KOPT-K1 (cell line): Measurements from ENCODE around the gene C6orf120.
A peak's percentile ranks its signal among the peaks of the same experiment; 100 is the strongest.

ENCODE experiments used
- H3K27ac ChIP-seq: fragments of 200-600 bp; sonication (generic); 2 replicates; pipeline ENCODE4 v1.5.1; 2016; ENCODE audit warnings: antibody characterized with exemption, mild to moderate bottlenecking, low read depth, low read length; ENCODE audit not compliant: poor library complexity, severe bottlenecking
- H3K36me3 ChIP-seq: fragments of 200-600 bp; sonication (generic); 2 replicates; pipeline ENCODE4 v1.5.1; 2017; ENCODE audit warnings: antibody characterized with exemption, mild to moderate bottlenecking, low read length, moderate library complexity; ENCODE audit not compliant: insufficient read depth
- H3K9me3 ChIP-seq: fragments of 200-600 bp; sonication (generic); 2 replicates; pipeline ENCODE4 v1.5.1; 2017; ENCODE audit warnings: antibody characterized with exemption, low read length, mild to moderate bottlenecking; ENCODE audit not compliant: insufficient read depth, poor library complexity, severe bottlenecking

The C6orf120 gene

GRCh38 chr6:169701954-169702839, at the start of gene C6orf120, which contains the start of gene WDR27:
TSS of gene C6orf120 (plus strand) at chr6:169702126. CDS start at chr6:169702460, 334 bp downstream.
TSS of gene WDR27 (minus strand) at chr6:169702029. CDS start at chr6:169689005, 13,024 bp downstream.
- Histone ChIP-seq H3K9me3 (no peaks in the 10 kb centered on the region), H3K36me3 (peaks cover 49% of the 10 kb centered on the region)

GRCh38 chr6:169652896-169653295, 49.0 kb upstream of the C6orf120 start:
- peaks cover 5% of the 10 kb centered on the region; the same call in 1 of the 2 replicates for H3K36me3 ChIP-seq
- H3K9me3 ChIP-seq, result no peaks in the 10 kb centered on the region
- H3K27ac ChIP-seq, result no peak overlapping the region

More at GRCh38 chr6:169701954-169702839, at the start of gene C6orf120, which contains the start of gene WDR27:
- peak within 1 kb of the TSS; percentile 82 for H3K27ac ChIP-seq

DNA sequence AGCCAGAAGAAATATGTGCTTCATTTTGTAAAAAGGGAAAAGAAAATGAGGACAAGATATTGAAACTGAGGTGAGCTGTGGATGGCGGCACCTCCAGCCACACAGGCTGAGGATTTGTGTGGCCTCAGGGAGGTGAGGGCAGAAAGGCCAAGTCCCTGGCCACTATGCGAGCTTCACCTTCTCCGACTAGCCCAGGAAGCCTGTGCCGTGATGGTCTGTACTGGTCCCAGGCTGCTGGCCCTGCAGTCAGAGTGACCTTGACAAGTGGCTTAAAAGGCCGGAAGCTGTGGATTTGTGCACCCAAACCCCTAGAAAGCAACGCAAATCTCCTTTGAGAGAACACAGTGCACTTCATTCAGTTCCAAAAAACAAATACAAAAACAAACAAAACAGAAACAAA, 48.2 kb upstream of the C6orf120 start:
- H3K9me3 ChIP-seq, result no peaks in the 10 kb centered on the region
- no peak overlapping the region for H3K27ac ChIP-seq
- peaks cover 5% of the 10 kb centered on the region; the same call in 1 of the 2 replicates for H3K36me3 ChIP-seq

- H3K36me3 ChIP-seq, result peaks cover 13% of the 10 kb centered on the region; the same call in 1 of the 2 replicates
- H3K27ac ChIP-seq, result no peak overlapping the region
These were observed 47.1 kb upstream of the C6orf120 start for GRCh38 chr6:169654598-169655391.

GRCh38 chr6:169656546-169657283, 45.2 kb upstream of the C6orf120 start:
- H3K36me3 ChIP-seq, result peaks cover 15% of the 10 kb centered on the region; the same call in 1 of the 2 replicates
- no peak overlapping the region for H3K27ac ChIP-seq
- H3K9me3 ChIP-seq, result no peaks in the 10 kb centered on the region

More at GRCh38 chr6:169654598-169655391, 47.1 kb upstream of the C6orf120 start:
- no peaks in the 10 kb centered on the region for H3K9me3 ChIP-seq

GRCh38 chr6:169657284-169657610, 44.7 kb upstream of the C6orf120 start:
- H3K9me3 ChIP-seq, result no peaks in the 10 kb centered on the region
- peaks cover 15% of the 10 kb centered on the region; the same call in 1 of the 2 replicates for H3K36me3 ChIP-seq
- H3K27ac ChIP-seq, result no peak overlapping the region

DNA sequence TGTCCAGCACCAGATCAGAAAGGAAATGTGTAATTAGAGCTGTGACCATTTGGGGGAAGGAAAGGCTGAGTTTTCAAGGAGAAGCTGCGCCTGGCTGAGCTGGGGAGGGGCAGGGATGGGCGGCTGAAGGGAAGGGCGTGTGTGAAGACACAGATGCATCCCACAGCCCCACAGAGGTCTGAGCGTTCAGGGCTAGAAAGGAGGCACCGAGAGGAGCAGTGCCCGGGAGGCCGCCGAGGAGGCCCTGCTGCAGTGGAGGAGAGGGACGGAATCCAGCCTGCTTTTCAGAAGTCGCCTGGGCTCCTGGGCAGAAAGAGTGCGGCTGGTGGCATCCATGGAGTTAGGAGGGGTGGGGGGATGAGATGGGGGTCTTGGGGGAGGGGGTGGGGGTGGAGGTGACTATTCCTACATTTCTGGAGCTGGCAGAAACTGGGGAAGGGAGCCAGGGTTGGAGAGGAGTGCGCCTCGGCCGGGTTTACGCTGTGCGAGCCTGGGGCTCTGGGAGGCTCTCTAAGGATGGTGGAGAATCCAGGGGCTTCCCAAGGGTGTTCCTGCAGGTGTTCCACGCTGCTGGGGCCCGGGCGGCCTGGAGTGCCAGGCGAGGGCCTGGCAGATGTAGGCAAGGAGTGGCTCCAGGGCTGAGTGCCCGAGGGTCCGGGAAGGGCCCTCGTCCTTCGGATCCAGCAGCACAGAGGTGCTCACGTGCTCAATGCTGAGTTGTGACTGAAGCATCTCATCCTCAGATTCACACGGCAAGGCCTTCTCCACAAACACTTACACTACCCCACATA, 41.9 kb upstream of the C6orf120 start:
- peaks cover 25% of the 10 kb centered on the region for H3K36me3 ChIP-seq
- no peak overlapping the region for H3K27ac ChIP-seq
- H3K9me3 ChIP-seq, result no peaks in the 10 kb centered on the region

DNA sequence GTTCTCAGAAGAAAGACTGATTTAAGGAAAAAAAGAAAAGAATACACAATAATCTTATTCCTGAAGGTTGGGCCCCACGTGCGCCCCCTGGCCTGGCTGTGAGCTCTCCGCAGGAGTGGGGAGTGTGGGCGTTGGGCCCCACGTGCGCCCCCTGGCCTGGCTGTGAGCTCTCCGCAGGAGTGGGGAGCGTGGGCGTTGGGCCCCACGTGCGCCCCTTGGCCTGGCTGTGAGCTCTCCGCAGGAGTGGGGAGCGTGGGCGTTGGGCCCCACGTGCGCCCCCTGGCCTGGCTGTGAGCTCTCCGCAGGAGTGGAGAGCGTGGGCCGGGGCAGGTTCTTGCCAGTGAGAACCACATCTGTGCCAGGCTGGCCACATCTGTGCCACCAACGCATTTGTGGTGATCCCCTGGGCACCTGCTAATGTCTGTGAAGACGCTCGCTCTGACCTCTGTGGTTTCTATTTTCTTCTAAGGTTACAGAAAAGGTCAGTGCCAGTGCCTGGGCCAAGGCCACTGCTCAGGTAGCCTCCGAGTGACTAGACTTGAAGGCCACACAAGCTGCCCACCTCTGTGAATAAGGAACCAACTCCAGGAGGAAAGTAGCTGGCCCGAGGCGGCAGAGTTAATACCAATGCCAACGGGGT, 41.1 kb upstream of the C6orf120 start:
- Histone ChIP-seq H3K9me3 (no peaks in the 10 kb centered on the region), H3K27ac (no peak overlapping the region), H3K36me3 (peaks cover 29% of the 10 kb centered on the region)

DNA sequence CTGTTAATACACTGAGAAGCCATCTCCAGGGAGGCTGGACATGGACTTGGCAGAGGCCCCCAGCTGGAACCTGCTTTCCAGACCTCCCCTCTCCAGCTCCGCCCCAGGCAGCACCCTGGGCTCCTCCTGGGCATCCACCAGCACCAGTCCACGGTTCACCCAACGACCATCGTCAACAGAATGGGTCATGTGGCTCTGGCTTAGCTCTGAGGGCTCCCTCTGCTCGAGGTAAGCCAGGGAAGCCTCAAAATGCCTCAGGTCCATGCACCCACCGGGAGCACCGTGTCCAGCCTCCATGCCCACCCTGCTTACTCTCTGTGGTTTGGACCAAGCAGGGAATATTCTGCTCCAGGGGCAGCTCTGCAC, 40.6 kb upstream of the C6orf120 start:
- Histone ChIP-seq H3K36me3 (peaks cover 33% of the 10 kb centered on the region), H3K9me3 (no peaks in the 10 kb centered on the region), H3K27ac (no peak overlapping the region)

GRCh38 chr6:169663468-169663867, 38.5 kb upstream of the C6orf120 start:
- H3K36me3 ChIP-seq, result peaks cover 53% of the 10 kb centered on the region

DNA sequence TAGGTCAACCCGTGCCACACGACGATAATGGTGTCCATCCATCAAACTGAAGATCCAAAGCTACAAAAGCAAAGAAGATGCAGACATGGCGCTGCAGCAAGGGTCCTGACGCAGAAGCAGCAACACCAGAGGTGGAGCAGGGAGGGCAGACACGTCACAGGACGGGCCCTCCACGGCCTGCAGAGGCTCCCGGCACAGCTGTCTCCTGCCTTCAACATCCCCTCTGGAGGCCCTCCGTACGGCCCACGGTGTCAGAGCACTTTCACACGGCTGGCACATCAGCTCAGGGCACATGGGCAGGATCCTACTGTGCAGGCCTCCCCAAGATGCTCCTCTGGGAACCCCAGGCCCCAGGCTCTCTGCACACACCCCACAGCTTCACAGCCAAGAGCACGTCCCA, 37.7 kb upstream of the C6orf120 start:
- H3K27ac ChIP-seq, result no peak overlapping the region
- peaks cover 53% of the 10 kb centered on the region for H3K36me3 ChIP-seq
- H3K9me3 ChIP-seq, result no peaks in the 10 kb centered on the region

More at GRCh38 chr6:169663468-169663867, 38.5 kb upstream of the C6orf120 start:
- H3K27ac ChIP-seq, result no peak overlapping the region
- H3K9me3 ChIP-seq, result no peaks in the 10 kb centered on the region

DNA sequence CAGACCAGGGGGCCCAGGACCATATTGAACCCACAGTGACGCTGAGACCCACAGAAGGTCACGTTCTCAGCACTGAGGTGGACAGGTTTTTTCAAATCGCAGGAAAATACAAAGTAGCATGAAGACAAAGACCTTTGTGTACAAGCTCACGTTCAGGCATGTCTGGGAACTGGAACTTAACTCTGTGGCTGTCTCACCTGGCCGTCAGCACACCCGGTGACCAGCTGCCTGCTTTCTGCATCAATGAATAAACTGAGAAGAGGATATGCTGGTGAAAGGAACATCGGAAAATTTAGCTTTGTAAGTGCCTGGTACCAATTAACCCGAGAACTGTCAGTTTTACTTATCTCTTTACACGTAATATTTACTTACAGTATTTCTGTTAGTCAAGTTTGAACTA, 36.6 kb upstream of the C6orf120 start:
- Histone ChIP-seq H3K9me3 (no peaks in the 10 kb centered on the region), H3K27ac (no peak overlapping the region), H3K36me3 (peaks cover 50% of the 10 kb centered on the region)

- Histone ChIP-seq H3K27ac (no peak overlapping the region), H3K9me3 (no peaks in the 10 kb centered on the region), H3K36me3 (peaks cover 54% of the 10 kb centered on the region)
These were observed 35.5 kb upstream of the C6orf120 start for GRCh38 chr6:169666441-169666840.

GRCh38 chr6:169667716-169668115, 34.2 kb upstream of the C6orf120 start:
- Histone ChIP-seq H3K9me3 (no peaks in the 10 kb centered on the region), H3K27ac (no peak overlapping the region), H3K36me3 (peaks cover 63% of the 10 kb centered on the region)
